Astrocyte of the cerebellum (primary cell): ENCODE measurements around the gene GNL1.

Experiments
- DNase-seq: peaks from one replicate; pipeline ENCODE4 v3.0.0-alpha.2; 2011; ENCODE audit warnings: low read depth
- H3K4me3 ChIP-seq: 2 replicates; pipeline ENCODE4 v1.5.1; 2011; ENCODE audit warnings: mild to moderate bottlenecking, low read depth, low read length, moderate library complexity
- in situ Hi-C: cut with HindIII; loops from 2 replicates; pipeline ENCODE4 v1.10.0; 2017; ENCODE audit warnings: low sequenced_read_pairs
- TF ChIP-seq, protein P1 (sequence below): IDR thresholded peaks from 2 replicates; pipeline ENCODE4 v1.5.1; 2012; ENCODE audit warnings: low read length, low read depth, moderate library complexity, mild to moderate bottlenecking; ENCODE audit errors: missing control alignments

GNL1 gene

GRCh38 chr6:30556066-30556905 lies at the start of gene GNL1:
TSS of gene GNL1 (minus strand) at chr6:30556489. CDS start at chr6:30556203, 286 bp downstream.
- in situ Hi-C loops = no loop called here
- DNase-seq = peak; percentile 79
- TF ChIP-seq, protein P1, sequence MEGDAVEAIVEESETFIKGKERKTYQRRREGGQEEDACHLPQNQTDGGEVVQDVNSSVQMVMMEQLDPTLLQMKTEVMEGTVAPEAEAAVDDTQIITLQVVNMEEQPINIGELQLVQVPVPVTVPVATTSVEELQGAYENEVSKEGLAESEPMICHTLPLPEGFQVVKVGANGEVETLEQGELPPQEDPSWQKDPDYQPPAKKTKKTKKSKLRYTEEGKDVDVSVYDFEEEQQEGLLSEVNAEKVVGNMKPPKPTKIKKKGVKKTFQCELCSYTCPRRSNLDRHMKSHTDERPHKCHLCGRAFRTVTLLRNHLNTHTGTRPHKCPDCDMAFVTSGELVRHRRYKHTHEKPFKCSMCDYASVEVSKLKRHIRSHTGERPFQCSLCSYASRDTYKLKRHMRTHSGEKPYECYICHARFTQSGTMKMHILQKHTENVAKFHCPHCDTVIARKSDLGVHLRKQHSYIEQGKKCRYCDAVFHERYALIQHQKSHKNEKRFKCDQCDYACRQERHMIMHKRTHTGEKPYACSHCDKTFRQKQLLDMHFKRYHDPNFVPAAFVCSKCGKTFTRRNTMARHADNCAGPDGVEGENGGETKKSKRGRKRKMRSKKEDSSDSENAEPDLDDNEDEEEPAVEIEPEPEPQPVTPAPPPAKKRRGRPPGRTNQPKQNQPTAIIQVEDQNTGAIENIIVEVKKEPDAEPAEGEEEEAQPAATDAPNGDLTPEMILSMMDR = no peak

DNA sequence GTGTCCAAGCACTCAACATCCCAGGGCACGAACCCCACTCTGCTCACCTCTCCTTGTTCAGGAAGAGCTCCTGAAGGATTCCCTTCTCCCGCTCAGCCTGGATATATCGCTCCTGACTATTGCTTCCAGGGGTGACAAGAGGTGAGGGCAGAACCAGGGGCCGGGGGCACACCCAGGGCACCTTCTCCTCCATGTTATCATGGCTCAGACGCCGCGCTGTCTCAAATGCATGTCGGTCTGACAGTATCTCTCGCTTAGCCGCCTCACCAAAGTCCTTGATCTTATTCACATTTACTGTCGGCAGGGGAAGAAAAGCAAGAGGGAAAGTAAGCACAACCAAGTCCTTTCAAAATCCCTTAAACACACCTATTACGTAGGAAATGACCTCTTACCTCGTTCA lies 47.7 kb upstream of the GNL1 start:
- no peak for DNase-seq
- TF ChIP-seq, protein P1 = no peak
- no peak overlapping the region for H3K4me3 ChIP-seq
- in situ Hi-C loops = no loop called here

More at GRCh38 chr6:30556066-30556905, at the start of gene GNL1:
- peak within 1 kb of the TSS; percentile 74 for H3K4me3 ChIP-seq

DNA sequence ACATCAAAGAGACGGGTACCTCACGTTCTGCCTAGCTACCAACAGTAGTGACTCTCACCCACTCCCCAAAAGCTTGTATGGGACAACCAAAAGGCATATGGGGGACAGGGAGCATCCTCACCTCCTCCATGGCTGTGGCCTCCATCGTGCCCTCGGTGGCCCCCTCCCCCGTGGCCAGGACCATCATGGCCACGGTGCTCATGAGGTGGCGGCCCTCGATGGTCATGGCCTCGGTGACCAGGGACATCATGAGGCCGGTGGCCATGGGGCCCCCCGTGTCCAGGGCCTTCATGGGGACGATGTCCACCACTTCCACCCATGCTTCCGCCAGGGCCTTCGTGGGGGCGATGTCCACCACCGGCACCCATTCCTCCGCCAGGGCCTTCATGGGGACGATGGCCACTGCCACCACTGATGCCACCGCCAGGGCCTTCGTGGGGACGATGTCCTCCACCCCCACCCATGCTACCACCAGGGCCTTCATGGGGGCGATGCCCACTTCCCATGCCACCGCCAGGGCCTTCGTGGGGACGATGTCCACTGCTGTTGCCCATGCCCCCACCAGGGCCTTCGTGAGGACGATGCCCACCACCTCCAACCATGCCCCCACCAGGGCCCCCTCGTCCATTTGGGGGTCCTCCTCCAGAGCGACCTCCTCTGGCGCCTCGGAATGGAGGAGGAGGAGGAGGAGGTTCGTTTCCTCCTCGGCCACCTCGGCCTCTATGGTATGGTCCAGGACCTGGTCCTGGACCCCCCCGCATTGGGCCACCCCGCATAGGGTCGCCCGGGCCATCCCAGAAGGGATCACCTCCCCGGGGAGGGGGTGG lies 45.7 kb upstream of the GNL1 start:
- TF ChIP-seq, protein P1 = no peak
- no peak for DNase-seq
- H3K4me3 ChIP-seq = no peak overlapping the region
- in situ Hi-C loops = no loop called here

DNA sequence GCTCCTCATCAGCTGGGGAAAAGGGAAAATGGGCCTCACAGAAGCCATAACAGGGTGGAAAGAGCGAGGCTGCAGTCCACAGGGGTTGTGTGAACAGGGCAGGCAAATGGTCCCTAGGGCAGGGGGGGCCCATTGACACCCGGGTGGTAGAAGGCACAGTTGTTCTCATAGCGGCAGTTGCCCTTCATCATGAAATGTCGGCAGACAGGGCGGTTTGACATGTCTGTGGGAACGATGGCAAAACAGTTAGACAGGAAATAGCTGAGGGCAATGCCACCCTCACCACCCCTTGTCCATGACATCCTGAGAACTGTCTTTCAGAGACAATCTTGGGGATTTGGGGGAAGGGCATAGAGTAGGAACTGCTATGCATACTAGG lies 45.1 kb upstream of the GNL1 start:
- in situ Hi-C loops = no loop called here
- no peak for DNase-seq
- TF ChIP-seq, protein P1 = no peak
- H3K4me3 ChIP-seq = no peak overlapping the region

GRCh38 chr6:30600451-30600961 lies 44.2 kb upstream of the GNL1 start:
- DNase-seq = no peak
- TF ChIP-seq, protein P1 = no peak
- H3K4me3 ChIP-seq = no peak overlapping the region
- in situ Hi-C loops = no loop called here

GRCh38 chr6:30599625-30600324 lies 43.5 kb upstream of the GNL1 start:
- TF ChIP-seq, protein P1 = no peak

More at GRCh38 chr6:30599625-30600324, 43.5 kb upstream of the GNL1 start:
- no peak overlapping the region for H3K4me3 ChIP-seq
- in situ Hi-C loops = no loop called here
- DNase-seq = no peak
